RPMI7951 (cell line): ENCODE data around the gene SMAD5. TPM values are rescaled to one million over a fixed set of nuclear protein-coding genes. Genes with fewer than 3 reads are reported as not detected.

Experiments used
- DNase-seq: peaks from one replicate; pipeline ENCODE4 v3.0.0-alpha.2; 2012; ENCODE audit warnings: low read depth
- total RNA-seq: library from RNA; depleted of rRNA; stranded (reverse); fragments of >200 nt; shearing (Covaris generic); gene quantifications from 2 replicates; pipeline ENCODE4 v1.2.3, GENCODE V29; 2014; rRNA removed

The SMAD5 gene
- 34.4 and 41.8 TPM in 2 replicates for total RNA-seq

GRCh38 chr5:136132557-136133221 is at the start of gene SMAD5:
Gene SMAD5 (plus strand): TSS chr5:136132845. CDS start chr5:136153761, 20,916 bp downstream.
- DNase-seq, result peak; percentile 91

- DNase-seq, result no peak
Observed at GRCh38 chr5:136084698-136085097, 47.9 kb upstream of the SMAD5 start.

GRCh38 chr5:136086783-136087566 is 45.7 kb upstream of the SMAD5 start:
- no peak for DNase-seq

- DNase-seq, result peak; percentile 74
Observed at GRCh38 chr5:136087961-136088871, 44.4 kb upstream of the SMAD5 start.

GRCh38 chr5:136089791-136090190 is 42.9 kb upstream of the SMAD5 start:
- DNase-seq, result no peak

- no peak for DNase-seq
Observed at GRCh38 chr5:136090319-136090718, 42.3 kb upstream of the SMAD5 start.

- DNase-seq, result no peak
Observed at GRCh38 chr5:136094189-136094912, 38.3 kb upstream of the SMAD5 start.

- no peak for DNase-seq
Observed at GRCh38 chr5:136094913-136095641, 37.6 kb upstream of the SMAD5 start.

- no peak for DNase-seq
Observed at GRCh38 chr5:136098176-136098575, 34.5 kb upstream of the SMAD5 start.

- no peak for DNase-seq
Observed at GRCh38 chr5:136099870-136100269, 32.8 kb upstream of the SMAD5 start.

- no peak for DNase-seq
Observed at GRCh38 chr5:136101884-136102283, 30.8 kb upstream of the SMAD5 start.

- no peak for DNase-seq
Observed at GRCh38 chr5:136103118-136103517, 29.5 kb upstream of the SMAD5 start.

- no peak for DNase-seq
Observed at GRCh38 chr5:136104306-136104965, 28.2 kb upstream of the SMAD5 start.

GRCh38 chr5:136106351-136107031 is 26.2 kb upstream of the SMAD5 start:
- no peak for DNase-seq

- no peak for DNase-seq
Observed at GRCh38 chr5:136108180-136108611, 24.4 kb upstream of the SMAD5 start.

GRCh38 chr5:136108766-136109165 is 23.9 kb upstream of the SMAD5 start:
- DNase-seq, result no peak

- no peak for DNase-seq
Observed at GRCh38 chr5:136109453-136110135, 23.1 kb upstream of the SMAD5 start.

GRCh38 chr5:136113606-136114005 is 19.0 kb upstream of the SMAD5 start:
- no peak for DNase-seq
